HepG2 (cell line): ENCODE results near the gene NADK2. TPM values are rescaled to one million over a fixed set of nuclear protein-coding genes. Genes with fewer than 3 reads are reported as not detected.

Source experiments
- ARID2 ChIP-seq: sonication (generic); formaldehyde crosslinking; IDR thresholded peaks from 2 replicates; pipeline ENCODE4 v1.8.1; 2022; ENCODE audit warnings: mild to moderate bottlenecking, missing genetic modification reagents, borderline replicate concordance
- HDAC2 ChIP-seq: sonication (generic); formaldehyde crosslinking; IDR thresholded peaks from 2 replicates; pipeline ENCODE4 v1.4.0; 2020; ENCODE audit warnings: missing genetic modification reagents
- SAP130 ChIP-seq: IDR thresholded peaks from 2 replicates; pipeline ENCODE4 v1.6.1; 2016; ENCODE audit warnings: low read depth
- SMYD3 ChIP-seq: sonication (generic); formaldehyde crosslinking; IDR thresholded peaks from 2 replicates; pipeline ENCODE4 v1.8.1; 2023; ENCODE audit warnings: mild to moderate bottlenecking, missing genetic modification reagents
- TP53 ChIP-seq: sonication (generic); formaldehyde crosslinking; conservative IDR thresholded peaks from 2 replicates; pipeline ENCODE4 v1.4.0; 2020; ENCODE audit warnings: missing genetic modification reagents
- XRCC5 ChIP-seq: fragments of 200-400 bp; formaldehyde crosslinking; optimal IDR thresholded peaks from 2 replicates; pipeline ENCODE3; 2017; ENCODE audit warnings: mild to moderate bottlenecking, low read length
- YEATS2 ChIP-seq: sonication (generic); formaldehyde crosslinking; IDR thresholded peaks from 2 replicates; pipeline ENCODE4 v1.4.0; 2020; ENCODE audit warnings: missing genetic modification reagents, borderline replicate concordance
- ZNF136 ChIP-seq: sonication (generic); formaldehyde crosslinking; IDR thresholded peaks from 2 replicates; pipeline ENCODE4 v1.8.1; 2022; ENCODE audit warnings: low read depth, mild to moderate bottlenecking, moderate library complexity, missing genetic modification reagents
- ZNF605 ChIP-seq: sonication (generic); formaldehyde crosslinking; IDR thresholded peaks from 2 replicates; pipeline ENCODE4 v1.8.0; 2022; ENCODE audit warnings: mild to moderate bottlenecking, missing genetic modification reagents
- ZNF678 ChIP-seq: sonication (generic); formaldehyde crosslinking; IDR thresholded peaks from 2 replicates; pipeline ENCODE4 v1.4.0; 2020; ENCODE audit warnings: mild to moderate bottlenecking, missing genetic modification reagents
- ZNF782 ChIP-seq: sonication (generic); formaldehyde crosslinking; IDR thresholded peaks from 2 replicates; pipeline ENCODE4 v1.4.0; 2020; ENCODE audit warnings: missing genetic modification reagents, mild to moderate bottlenecking, borderline replicate concordance
- polyA plus RNA-seq, 8 experiments: library from polyadenylated mRNA; depleted of rRNA in 3 of 8; stranded (reverse) in 7 of 8; unstranded in 1 of 8; fragments of >200 nt; fragmentation: Illumina TruSeq in 4 of 8; extraction: Trizol in 4 of 8; gene quantifications; 2 replicates each; pipeline versions ENCODE4 v1.2.1 to v1.2.3, GENCODE V29; 2011 to 2016; ENCODE audit warnings: low read depth in 4 of 8, missing spikeins in 1 of 8, mixed read lengths in 1 of 8; ENCODE audit not compliant: insufficient read depth in 1 of 8
- total RNA-seq, 5 experiments: library from RNA; depleted of rRNA; stranded (reverse); fragments of >200 nt; fragmentation: Illumina TruSeq; extraction: Trizol; gene quantifications; 2 replicates each; pipeline ENCODE4 v1.2.3, GENCODE V29; 2016; ENCODE audit warnings: low read depth in 1 of 5
- TF ChIP-seq, protein P1 (sequence below): sonication (generic); formaldehyde crosslinking; IDR thresholded peaks from 2 replicates; pipeline ENCODE4 v1.5.1; 2020; ENCODE audit warnings: missing genetic modification reagents, mild to moderate bottlenecking, borderline replicate concordance
- TF ChIP-seq, protein P2 (sequence below): sonication (generic); formaldehyde crosslinking; IDR thresholded peaks from 2 replicates; pipeline ENCODE4 v1.5.1; 2020; ENCODE audit warnings: mild to moderate bottlenecking, missing genetic modification reagents, borderline replicate concordance
- TF ChIP-seq, protein P3 (sequence below): sonication (generic); formaldehyde crosslinking; IDR thresholded peaks from 2 replicates; pipeline ENCODE4 v1.4.0; 2020; ENCODE audit warnings: mild to moderate bottlenecking, missing genetic modification reagents
- TF ChIP-seq, protein P4 (sequence below), 2 experiments: sonication (generic) in 1 of 2; formaldehyde crosslinking in 1 of 2; IDR thresholded peaks; 2 replicates each; pipeline versions ENCODE4 v1.4.0 to v1.6.1; 2018 to 2020; ENCODE audit warnings: missing genetic modification reagents in 2 of 2, borderline replicate concordance in 1 of 2, low read depth in 1 of 2, mild to moderate bottlenecking in 1 of 2, missing biosample characterization in 1 of 2
- TF ChIP-seq, protein P5 (sequence below): conservative IDR thresholded peaks from 2 replicates; pipeline ENCODE4 v1.6.1; 2018; ENCODE audit warnings: missing genetic modification reagents
- TF ChIP-seq, protein P6 (sequence below): sonication (generic); formaldehyde crosslinking; IDR thresholded peaks from 2 replicates; pipeline ENCODE4 v1.4.0; 2020; ENCODE audit warnings: missing genetic modification reagents

The NADK2 gene
- total and polyA plus RNA-seq, 2 of the 13 experiments (the other 11 are each of a cell fraction or from before 2014, with no cell fraction given): 13.9 to 71.4 TPM

DNA sequence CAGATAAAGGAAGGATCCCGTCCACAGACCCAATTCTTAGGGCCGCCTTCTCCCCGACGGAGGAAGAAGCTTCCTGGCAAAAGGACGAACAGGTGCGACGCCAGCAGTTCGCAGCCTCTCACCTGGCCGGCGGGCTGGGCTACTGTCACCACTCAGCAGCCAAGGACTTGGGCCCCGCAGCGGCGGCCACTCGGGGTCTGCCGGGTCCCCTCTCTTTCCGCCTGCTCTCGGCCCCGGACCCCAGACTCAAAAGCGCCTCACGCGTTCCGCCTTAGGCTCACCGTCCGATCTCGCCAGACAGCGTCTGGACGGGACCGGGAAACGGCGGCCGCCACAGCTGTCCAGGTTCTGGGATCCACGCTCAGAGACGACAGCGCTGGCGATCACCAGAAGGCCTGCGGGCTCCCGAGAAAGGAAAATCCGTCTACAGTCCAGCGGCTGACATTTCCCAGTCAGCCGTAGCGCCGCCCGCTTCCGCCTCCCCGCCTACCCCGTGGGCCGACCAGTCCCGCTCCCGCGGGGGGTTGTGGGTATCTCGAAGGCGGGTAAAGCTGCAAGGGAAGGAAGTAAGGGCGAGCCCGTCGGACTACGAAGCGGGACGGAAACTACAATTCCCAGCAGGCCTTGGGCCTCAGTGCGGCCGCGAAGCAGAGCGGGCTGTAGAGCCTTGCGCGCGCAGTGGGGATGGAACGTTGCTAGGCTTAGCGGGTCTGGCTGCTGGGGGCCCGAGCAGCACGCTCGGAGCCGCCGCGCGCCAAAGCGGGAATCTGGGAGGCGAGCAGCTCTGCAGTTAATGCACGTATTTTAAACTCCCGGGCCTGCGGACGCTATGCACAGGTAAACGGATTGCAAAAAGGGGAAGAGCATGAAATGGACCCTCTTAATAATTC, 90.0 kb downstream of the NADK2 start, which contains the start of the genes LMBRD2 and SKP2 (continued):
- TF ChIP-seq, protein P1, sequence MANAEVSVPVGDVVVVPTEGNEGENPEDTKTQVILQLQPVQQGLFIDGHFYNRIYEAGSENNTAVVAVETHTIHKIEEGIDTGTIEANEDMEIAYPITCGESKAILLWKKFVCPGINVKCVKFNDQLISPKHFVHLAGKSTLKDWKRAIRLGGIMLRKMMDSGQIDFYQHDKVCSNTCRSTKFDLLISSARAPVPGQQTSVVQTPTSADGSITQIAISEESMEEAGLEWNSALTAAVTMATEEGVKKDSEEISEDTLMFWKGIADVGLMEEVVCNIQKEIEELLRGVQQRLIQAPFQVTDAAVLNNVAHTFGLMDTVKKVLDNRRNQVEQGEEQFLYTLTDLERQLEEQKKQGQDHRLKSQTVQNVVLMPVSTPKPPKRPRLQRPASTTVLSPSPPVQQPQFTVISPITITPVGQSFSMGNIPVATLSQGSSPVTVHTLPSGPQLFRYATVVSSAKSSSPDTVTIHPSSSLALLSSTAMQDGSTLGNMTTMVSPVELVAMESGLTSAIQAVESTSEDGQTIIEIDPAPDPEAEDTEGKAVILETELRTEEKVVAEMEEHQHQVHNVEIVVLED (CRISPR knock-in tag): peak; percentile 89
- TF ChIP-seq, protein P2, sequence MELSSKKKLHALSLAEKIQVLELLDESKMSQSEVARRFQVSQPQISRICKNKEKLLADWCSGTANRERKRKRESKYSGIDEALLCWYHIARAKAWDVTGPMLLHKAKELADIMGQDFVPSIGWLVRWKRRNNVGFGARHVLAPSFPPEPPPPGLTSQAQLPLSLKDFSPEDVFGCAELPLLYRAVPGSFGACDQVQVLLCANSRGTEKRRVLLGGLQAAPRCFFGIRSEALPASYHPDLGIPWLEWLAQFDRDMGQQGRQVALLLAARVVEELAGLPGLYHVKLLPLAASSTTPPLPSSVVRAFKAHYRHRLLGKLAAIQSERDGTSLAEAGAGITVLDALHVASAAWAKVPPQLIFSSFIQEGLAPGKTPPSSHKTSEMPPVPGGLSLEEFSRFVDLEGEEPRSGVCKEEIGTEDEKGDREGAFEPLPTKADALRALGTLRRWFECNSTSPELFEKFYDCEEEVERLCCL: no peak
- peak; percentile 93 for TF ChIP-seq SAP130 (CRISPR knock-in tag)
- TF ChIP-seq HDAC2 (CRISPR knock-in tag): peak; percentile 76
- peak; percentile 30; the same call in 1 of the 2 replicates for TF ChIP-seq ARID2 (CRISPR knock-in tag)
- TF ChIP-seq TP53 (CRISPR knock-in tag): no peak
- TF ChIP-seq, protein P3, sequence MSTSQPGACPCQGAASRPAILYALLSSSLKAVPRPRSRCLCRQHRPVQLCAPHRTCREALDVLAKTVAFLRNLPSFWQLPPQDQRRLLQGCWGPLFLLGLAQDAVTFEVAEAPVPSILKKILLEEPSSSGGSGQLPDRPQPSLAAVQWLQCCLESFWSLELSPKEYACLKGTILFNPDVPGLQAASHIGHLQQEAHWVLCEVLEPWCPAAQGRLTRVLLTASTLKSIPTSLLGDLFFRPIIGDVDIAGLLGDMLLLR (CRISPR knock-in tag): peak; percentile 22; the same call in 1 of the 2 replicates
- TF ChIP-seq, protein P4, sequence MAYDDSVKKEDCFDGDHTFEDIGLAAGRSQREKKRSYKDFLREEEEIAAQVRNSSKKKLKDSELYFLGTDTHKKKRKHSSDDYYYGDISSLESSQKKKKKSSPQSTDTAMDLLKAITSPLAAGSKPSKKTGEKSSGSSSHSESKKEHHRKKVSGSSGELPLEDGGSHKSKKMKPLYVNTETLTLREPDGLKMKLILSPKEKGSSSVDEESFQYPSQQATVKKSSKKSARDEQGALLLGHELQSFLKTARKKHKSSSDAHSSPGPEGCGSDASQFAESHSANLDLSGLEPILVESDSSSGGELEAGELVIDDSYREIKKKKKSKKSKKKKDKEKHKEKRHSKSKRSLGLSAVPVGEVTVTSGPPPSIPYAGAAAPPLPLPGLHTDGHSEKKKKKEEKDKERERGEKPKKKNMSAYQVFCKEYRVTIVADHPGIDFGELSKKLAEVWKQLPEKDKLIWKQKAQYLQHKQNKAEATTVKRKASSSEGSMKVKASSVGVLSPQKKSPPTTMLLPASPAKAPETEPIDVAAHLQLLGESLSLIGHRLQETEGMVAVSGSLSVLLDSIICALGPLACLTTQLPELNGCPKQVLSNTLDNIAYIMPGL (CRISPR knock-in tag; IDR thresholded peaks at IDR 0.05; ENCODE audit: borderline replicate concordance in 1 of 2, low read depth in 1 of 2): peak; percentile 56 to 76; a peak in 3 of 4 replicates
- TF ChIP-seq ZNF136 (CRISPR knock-in tag): no peak
- peak; percentile 96 for TF ChIP-seq YEATS2
- TF ChIP-seq ZNF605 (CRISPR knock-in tag): peak; percentile 57; the same call in 1 of the 2 replicates
- TF ChIP-seq ZNF782: no peak; the same call in 1 of the 2 replicates
- 0 out of 2 replicates have a peak, but pooled peaks have one; percentile 48 for TF ChIP-seq SMYD3 (CRISPR knock-in tag)
- TF ChIP-seq, protein P5, sequence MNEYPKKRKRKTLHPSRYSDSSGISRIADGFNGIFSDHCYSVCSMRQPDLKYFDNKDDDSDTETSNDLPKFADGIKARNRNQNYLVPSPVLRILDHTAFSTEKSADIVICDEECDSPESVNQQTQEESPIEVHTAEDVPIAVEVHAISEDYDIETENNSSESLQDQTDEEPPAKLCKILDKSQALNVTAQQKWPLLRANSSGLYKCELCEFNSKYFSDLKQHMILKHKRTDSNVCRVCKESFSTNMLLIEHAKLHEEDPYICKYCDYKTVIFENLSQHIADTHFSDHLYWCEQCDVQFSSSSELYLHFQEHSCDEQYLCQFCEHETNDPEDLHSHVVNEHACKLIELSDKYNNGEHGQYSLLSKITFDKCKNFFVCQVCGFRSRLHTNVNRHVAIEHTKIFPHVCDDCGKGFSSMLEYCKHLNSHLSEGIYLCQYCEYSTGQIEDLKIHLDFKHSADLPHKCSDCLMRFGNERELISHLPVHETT (CRISPR knock-in tag): no peak
- TF ChIP-seq, protein P6, sequence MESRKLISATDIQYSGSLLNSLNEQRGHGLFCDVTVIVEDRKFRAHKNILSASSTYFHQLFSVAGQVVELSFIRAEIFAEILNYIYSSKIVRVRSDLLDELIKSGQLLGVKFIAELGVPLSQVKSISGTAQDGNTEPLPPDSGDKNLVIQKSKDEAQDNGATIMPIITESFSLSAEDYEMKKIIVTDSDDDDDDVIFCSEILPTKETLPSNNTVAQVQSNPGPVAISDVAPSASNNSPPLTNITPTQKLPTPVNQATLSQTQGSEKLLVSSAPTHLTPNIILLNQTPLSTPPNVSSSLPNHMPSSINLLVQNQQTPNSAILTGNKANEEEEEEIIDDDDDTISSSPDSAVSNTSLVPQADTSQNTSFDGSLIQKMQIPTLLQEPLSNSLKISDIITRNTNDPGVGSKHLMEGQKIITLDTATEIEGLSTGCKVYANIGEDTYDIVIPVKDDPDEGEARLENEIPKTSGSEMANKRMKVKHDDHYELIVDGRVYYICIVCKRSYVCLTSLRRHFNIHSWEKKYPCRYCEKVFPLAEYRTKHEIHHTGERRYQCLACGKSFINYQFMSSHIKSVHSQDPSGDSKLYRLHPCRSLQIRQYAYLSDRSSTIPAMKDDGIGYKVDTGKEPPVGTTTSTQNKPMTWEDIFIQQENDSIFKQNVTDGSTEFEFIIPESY: no peak; the same call in 1 of the 2 replicates
- peak; percentile 95 for TF ChIP-seq XRCC5
- TF ChIP-seq ZNF678 (CRISPR knock-in tag): no peak; the same call in 1 of the 2 replicates
